Measurements from ENCODE around the gene RAE1. TPM values are rescaled to one million over a fixed set of nuclear protein-coding genes. Genes with fewer than 3 reads are reported as not detected.

RAE1 gene
- total and polyA plus RNA-seq, 2 experiments from 2014 or later: 35.4 to 43.3 TPM

DNA sequence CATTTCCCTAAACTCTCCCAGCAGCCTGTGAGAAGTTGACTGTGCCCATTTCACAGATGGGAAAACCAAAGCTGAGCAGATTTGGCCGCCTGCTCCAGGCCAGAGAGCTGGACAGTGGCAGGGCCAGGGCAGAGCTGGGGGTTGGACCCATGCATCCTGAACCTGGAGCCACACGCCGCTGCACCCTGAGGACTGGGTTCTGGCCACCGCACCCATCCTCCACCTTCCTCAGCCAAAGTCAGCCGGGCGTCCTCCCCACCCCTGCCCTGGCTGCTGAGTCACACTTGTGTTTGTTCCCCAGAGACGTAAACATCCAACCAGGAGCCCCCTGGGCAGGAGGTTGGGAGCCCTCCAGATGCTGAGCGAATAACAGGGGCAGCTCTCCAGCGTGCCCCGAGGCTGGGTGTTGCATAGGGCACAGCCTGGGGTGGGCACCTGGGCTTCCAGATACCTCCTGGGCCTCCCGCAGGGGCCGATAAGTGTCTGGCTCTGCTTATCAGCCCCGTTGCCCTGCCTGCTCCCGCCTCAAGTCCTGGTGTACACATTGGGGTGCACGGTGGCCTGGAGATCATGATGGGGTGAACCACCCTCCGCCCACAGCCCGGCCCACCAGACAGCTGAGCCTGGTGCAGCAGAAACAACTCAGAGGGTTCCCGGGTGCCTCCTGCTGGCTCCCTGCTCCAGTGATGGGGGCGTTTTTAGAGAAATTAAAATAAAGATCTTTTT is 64.0 kb downstream of the RAE1 start:
- Histone ChIP-seq H3K27me3 (ENCODE audit: insufficient read depth) (no peaks in the 10 kb centered on the region), H2AFZ (no peak overlapping the region), H3F3A (replicated peaks; ENCODE audit: low read depth) (no peaks in the 10 kb centered on the region), H3K36me3 (ENCODE audit: insufficient read depth) (no peaks in the 10 kb centered on the region), H3K9me2 (ENCODE audit: insufficient read depth) (no peaks in the 10 kb centered on the region), H3K4me3 (no peak overlapping the region), H4K20me1 (replicated peaks; ENCODE audit: insufficient read depth) (no peaks in the 10 kb centered on the region), H3K4me1 (ENCODE audit: insufficient read depth) (no peaks in the 10 kb centered on the region), H3K4me2 (no peak overlapping the region), H3K27ac (ENCODE audit: low read depth) (no peak overlapping the region), H3K79me2 (replicated peaks; ENCODE audit: insufficient read depth) (no peaks in the 10 kb centered on the region)
- no peak for ATAC-seq
- H3K9me3 Mint-ChIP-seq: no peaks in the 10 kb centered on the region
- no peaks in the 10 kb centered on the region for H3K36me3 Mint-ChIP-seq (ENCODE audit: low read depth)
- H3K4me1 Mint-ChIP-seq: no peaks in the 10 kb centered on the region
- no peak overlapping the region for H3K4me3 Mint-ChIP-seq
- no peak for TF ChIP-seq CREB1 (CRISPR knock-in tag; IDR thresholded peaks at IDR 0.05; ENCODE audit: low read depth)
- TF ChIP-seq ZNF331 (CRISPR knock-in tag; IDR thresholded peaks at IDR 0.05; ENCODE audit: low read depth): no peak
- TF ChIP-seq, protein P1, sequence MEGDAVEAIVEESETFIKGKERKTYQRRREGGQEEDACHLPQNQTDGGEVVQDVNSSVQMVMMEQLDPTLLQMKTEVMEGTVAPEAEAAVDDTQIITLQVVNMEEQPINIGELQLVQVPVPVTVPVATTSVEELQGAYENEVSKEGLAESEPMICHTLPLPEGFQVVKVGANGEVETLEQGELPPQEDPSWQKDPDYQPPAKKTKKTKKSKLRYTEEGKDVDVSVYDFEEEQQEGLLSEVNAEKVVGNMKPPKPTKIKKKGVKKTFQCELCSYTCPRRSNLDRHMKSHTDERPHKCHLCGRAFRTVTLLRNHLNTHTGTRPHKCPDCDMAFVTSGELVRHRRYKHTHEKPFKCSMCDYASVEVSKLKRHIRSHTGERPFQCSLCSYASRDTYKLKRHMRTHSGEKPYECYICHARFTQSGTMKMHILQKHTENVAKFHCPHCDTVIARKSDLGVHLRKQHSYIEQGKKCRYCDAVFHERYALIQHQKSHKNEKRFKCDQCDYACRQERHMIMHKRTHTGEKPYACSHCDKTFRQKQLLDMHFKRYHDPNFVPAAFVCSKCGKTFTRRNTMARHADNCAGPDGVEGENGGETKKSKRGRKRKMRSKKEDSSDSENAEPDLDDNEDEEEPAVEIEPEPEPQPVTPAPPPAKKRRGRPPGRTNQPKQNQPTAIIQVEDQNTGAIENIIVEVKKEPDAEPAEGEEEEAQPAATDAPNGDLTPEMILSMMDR (conservative IDR thresholded peaks at IDR 0.05; ENCODE audit: low read depth in 2 of 2): no peak
- TF ChIP-seq POLR2AphosphoS5 (IDR thresholded peaks at IDR 0.05; ENCODE audit: low read depth): no peak
- TF ChIP-seq EZH2 (IDR thresholded peaks at IDR 0.05; ENCODE audit: low read depth, unreplicated experiment): no peak
- TF ChIP-seq STAT1 (IDR thresholded peaks at IDR 0.05; ENCODE audit: unreplicated experiment): no peak
- TF ChIP-seq JUNB (IDR thresholded peaks at IDR 0.05; ENCODE audit: unreplicated experiment): no peak
- TF ChIP-seq, protein P2, sequence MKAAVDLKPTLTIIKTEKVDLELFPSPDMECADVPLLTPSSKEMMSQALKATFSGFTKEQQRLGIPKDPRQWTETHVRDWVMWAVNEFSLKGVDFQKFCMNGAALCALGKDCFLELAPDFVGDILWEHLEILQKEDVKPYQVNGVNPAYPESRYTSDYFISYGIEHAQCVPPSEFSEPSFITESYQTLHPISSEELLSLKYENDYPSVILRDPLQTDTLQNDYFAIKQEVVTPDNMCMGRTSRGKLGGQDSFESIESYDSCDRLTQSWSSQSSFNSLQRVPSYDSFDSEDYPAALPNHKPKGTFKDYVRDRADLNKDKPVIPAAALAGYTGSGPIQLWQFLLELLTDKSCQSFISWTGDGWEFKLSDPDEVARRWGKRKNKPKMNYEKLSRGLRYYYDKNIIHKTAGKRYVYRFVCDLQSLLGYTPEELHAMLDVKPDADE (IDR thresholded peaks at IDR 0.05): no peak
- TF ChIP-seq, protein P3, sequence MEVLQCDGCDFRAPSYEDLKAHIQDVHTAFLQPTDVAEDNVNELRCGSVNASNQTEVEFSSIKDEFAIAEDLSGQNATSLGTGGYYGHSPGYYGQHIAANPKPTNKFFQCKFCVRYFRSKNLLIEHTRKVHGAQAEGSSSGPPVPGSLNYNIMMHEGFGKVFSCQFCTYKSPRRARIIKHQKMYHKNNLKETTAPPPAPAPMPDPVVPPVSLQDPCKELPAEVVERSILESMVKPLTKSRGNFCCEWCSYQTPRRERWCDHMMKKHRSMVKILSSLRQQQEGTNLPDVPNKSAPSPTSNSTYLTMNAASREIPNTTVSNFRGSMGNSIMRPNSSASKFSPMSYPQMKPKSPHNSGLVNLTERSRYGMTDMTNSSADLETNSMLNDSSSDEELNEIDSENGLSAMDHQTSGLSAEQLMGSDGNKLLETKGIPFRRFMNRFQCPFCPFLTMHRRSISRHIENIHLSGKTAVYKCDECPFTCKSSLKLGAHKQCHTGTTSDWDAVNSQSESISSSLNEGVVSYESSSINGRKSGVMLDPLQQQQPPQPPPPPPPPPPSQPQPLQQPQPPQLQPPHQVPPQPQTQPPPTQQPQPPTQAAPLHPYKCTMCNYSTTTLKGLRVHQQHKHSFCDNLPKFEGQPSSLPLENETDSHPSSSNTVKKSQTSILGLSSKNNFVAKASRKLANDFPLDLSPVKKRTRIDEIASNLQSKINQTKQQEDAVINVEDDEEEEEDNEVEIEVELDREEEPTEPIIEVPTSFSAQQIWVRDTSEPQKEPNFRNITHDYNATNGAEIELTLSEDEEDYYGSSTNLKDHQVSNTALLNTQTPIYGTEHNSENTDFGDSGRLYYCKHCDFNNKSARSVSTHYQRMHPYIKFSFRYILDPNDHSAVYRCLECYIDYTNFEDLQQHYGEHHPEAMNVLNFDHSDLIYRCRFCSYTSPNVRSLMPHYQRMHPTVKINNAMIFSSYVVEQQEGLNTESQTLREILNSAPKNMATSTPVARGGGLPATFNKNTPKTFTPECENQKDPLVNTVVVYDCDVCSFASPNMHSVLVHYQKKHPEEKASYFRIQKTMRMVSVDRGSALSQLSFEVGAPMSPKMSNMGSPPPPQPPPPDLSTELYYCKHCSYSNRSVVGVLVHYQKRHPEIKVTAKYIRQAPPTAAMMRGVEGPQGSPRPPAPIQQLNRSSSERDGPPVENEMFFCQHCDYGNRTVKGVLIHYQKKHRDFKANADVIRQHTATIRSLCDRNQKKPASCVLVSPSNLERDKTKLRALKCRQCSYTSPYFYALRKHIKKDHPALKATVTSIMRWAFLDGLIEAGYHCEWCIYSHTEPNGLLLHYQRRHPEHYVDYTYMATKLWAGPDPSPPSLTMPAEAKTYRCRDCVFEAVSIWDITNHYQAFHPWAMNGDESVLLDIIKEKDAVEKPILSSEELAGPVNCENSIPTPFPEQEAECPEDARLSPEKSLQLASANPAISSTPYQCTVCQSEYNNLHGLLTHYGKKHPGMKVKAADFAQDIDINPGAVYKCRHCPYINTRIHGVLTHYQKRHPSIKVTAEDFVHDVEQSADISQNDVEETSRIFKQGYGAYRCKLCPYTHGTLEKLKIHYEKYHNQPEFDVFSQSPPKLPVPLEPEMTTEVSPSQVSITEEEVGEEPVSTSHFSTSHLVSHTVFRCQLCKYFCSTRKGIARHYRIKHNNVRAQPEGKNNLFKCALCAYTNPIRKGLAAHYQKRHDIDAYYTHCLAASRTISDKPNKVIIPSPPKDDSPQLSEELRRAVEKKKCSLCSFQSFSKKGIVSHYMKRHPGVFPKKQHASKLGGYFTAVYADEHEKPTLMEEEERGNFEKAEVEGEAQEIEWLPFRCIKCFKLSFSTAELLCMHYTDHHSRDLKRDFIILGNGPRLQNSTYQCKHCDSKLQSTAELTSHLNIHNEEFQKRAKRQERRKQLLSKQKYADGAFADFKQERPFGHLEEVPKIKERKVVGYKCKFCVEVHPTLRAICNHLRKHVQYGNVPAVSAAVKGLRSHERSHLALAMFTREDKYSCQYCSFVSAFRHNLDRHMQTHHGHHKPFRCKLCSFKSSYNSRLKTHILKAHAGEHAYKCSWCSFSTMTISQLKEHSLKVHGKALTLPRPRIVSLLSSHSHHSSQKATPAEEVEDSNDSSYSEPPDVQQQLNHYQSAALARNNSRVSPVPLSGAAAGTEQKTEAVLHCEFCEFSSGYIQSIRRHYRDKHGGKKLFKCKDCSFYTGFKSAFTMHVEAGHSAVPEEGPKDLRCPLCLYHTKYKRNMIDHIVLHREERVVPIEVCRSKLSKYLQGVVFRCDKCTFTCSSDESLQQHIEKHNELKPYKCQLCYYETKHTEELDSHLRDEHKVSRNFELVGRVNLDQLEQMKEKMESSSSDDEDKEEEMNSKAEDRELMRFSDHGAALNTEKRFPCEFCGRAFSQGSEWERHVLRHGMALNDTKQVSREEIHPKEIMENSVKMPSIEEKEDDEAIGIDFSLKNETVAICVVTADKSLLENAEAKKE (CRISPR knock-in tag; IDR thresholded peaks at IDR 0.05): no peak
- no peak for TF ChIP-seq EZH2phosphoT487 (IDR thresholded peaks at IDR 0.05; ENCODE audit: unreplicated experiment)
- no peak for TF ChIP-seq NANOG (IDR thresholded peaks at IDR 0.05; ENCODE audit: borderline replicate concordance)
- no peak for DNase-seq (ENCODE audit: low spot score)
- H3K27ac Mint-ChIP-seq: no peak overlapping the region
- peaks cover 5% of the 10 kb centered on the region for H3K27me3 Mint-ChIP-seq (ENCODE audit: insufficient read depth, low read depth, poor library complexity)
